Nephron progenitor cell (in vitro differentiated cells): ENCODE measurements around the gene WDR93.

ENCODE experiments used
- DNase-seq: peaks from one replicate; pipeline ENCODE4 v3.0.0; 2021
- H3K27ac Mint-ChIP-seq: 2 replicates; pipeline ENCODE4 v1.8.0; 2021; ENCODE audit warnings: mild to moderate bottlenecking, moderate library complexity, mixed read lengths
- H3K27me3 Mint-ChIP-seq: 2 replicates; pipeline ENCODE4 v1.8.0; 2021; ENCODE audit warnings: mild to moderate bottlenecking, low read depth, mixed read lengths; ENCODE audit not compliant: poor library complexity
- H3K36me3 Mint-ChIP-seq: 2 replicates; pipeline ENCODE4 v1.8.0; 2021; ENCODE audit warnings: low read depth, mixed read lengths
- H3K4me1 Mint-ChIP-seq: 2 replicates; pipeline ENCODE4 v1.8.0; 2021; ENCODE audit warnings: mixed read lengths
- H3K4me3 Mint-ChIP-seq: 2 replicates; pipeline ENCODE4 v1.8.0; 2021; ENCODE audit warnings: mild to moderate bottlenecking, moderate library complexity, mixed read lengths
- H3K9me3 Mint-ChIP-seq: 2 replicates; pipeline ENCODE4 v1.8.0; 2021; ENCODE audit warnings: mild to moderate bottlenecking, moderate library complexity, mixed read lengths
- TF ChIP-seq, protein P1 (sequence below): fragments of 200-600 bp; sonication (generic); IDR thresholded peaks from 2 replicates; pipeline ENCODE4 v1.5.0; 2021; ENCODE audit warnings: antibody characterized with exemption

The WDR93 gene

DNA sequence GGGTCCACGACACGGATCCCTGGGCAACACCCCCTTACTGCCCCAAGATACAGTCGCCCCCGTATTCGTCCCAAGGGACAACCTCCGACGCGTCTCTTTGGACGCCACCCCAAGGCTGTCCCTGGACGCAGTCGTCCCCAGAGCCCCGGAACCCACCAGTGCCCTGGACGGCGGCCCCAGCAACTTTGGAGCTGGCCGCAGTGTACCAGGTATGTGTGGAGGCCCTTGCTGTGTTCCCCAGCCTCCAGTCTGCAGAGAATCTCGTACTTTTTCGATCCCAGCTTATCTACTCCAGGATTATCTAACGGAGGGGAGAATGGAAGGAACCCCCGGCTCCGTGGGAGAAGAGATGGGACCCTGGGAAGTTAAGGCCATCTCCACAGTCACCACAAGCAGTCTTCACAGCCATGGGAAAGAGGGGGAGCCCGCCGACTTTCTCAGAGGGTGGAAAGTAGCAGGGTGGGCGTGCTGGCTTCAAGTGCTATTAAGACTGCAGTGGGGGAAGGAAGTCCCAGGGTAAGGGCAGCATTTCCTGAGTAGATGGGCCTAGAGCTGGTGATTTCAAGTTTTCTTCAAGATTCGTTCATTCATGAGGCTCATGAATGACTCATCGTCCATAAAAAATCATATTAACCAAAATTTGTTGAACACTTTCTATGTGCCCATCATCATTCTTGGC is 86.6 kb downstream of the WDR93 start:
- H3K36me3 Mint-ChIP-seq, result no peaks in the 10 kb centered on the region
- peaks cover 3% of the 10 kb centered on the region for H3K4me1 Mint-ChIP-seq
- H3K27me3 Mint-ChIP-seq, result peaks cover 78% of the 10 kb centered on the region
- no peaks in the 10 kb centered on the region for H3K9me3 Mint-ChIP-seq
- DNase-seq, result no peak
- H3K27ac Mint-ChIP-seq, result no peak overlapping the region
- TF ChIP-seq, protein P1, sequence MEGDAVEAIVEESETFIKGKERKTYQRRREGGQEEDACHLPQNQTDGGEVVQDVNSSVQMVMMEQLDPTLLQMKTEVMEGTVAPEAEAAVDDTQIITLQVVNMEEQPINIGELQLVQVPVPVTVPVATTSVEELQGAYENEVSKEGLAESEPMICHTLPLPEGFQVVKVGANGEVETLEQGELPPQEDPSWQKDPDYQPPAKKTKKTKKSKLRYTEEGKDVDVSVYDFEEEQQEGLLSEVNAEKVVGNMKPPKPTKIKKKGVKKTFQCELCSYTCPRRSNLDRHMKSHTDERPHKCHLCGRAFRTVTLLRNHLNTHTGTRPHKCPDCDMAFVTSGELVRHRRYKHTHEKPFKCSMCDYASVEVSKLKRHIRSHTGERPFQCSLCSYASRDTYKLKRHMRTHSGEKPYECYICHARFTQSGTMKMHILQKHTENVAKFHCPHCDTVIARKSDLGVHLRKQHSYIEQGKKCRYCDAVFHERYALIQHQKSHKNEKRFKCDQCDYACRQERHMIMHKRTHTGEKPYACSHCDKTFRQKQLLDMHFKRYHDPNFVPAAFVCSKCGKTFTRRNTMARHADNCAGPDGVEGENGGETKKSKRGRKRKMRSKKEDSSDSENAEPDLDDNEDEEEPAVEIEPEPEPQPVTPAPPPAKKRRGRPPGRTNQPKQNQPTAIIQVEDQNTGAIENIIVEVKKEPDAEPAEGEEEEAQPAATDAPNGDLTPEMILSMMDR, result no peak
- no peak overlapping the region for H3K4me3 Mint-ChIP-seq

DNA sequence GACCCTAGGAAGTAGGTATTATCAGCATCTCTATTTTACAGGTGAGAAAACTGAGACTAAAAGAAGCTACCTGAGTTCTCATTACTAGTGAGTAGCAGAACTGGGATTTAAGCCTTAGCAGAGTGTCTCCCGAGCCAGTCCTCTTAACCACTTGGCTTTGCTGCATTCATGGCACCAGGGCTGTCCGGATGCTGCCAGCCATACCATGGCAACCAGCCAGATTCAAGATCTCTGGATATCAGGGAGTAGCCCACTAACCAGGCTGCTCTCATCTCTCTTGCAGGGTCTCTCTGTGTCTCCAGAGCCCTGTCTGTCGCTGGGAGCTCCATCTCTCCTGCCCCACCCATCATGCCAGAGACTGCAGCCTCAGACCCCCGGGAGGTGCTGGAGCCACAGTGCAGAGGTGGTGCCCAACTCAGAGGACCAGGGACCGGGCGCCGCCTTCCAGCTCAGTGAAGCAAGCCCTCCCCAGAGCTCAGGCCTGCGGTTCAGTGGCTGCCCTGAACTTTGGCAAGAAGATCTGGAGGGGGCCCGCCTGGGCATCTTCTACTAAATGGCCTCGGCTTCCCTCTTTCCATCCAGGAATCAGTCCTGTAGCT is 87.3 kb downstream of the WDR93 start:
- H3K9me3 Mint-ChIP-seq, result no peaks in the 10 kb centered on the region
- no peaks in the 10 kb centered on the region for H3K36me3 Mint-ChIP-seq
- TF ChIP-seq, protein P1, result no peak
- no peak for DNase-seq
- H3K27me3 Mint-ChIP-seq, result peaks cover 79% of the 10 kb centered on the region
- no peak overlapping the region for H3K27ac Mint-ChIP-seq
- H3K4me1 Mint-ChIP-seq, result peaks cover 5% of the 10 kb centered on the region
- no peak overlapping the region for H3K4me3 Mint-ChIP-seq

DNA sequence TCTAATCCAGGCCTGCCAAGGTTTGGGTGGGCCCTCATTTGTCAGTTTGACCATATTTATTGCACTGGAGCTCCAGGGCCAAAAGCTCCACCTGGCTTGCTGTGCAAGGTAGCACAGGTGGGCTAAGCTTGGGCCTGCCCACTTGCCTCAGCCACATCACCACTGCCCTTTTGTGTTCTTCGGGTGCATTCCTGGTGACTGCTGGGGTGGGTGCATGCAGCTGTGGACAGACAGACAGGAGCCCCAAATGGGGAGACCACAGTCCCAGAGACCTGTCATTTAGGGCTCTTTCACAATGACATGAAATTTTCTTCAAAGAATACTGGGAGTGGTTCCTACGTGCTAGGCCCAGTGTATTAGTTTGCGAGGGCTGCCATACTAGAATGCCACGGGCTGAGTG is 88.2 kb downstream of the WDR93 start:
- TF ChIP-seq, protein P1, result no peak
- H3K27me3 Mint-ChIP-seq, result peaks cover 81% of the 10 kb centered on the region
- no peak overlapping the region for H3K4me3 Mint-ChIP-seq
- DNase-seq, result no peak
- H3K36me3 Mint-ChIP-seq, result no peaks in the 10 kb centered on the region
- peaks cover 14% of the 10 kb centered on the region for H3K4me1 Mint-ChIP-seq
- H3K27ac Mint-ChIP-seq, result no peak overlapping the region
- no peaks in the 10 kb centered on the region for H3K9me3 Mint-ChIP-seq

DNA sequence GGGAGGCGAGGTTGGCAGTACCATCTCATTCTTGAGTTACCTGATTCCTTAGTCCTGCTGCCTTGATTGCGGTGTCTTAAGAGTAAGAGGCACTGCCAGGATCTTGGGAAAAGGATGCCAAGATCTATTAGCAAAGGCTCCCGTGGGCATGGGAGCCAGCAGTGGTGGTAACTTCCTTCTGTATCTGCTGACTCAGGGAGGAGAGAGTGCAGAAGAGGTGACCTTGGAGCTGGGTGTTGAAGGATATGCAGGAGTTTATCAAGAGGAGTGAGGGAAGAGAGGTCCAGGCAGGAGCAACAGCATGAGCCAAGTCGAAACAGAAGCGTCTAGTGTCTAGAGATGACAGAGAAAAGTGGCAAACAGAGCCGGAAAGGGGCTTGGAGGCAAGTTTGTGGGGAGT is 90.0 kb downstream of the WDR93 start:
- H3K27ac Mint-ChIP-seq, result no peak overlapping the region
- no peak overlapping the region for H3K4me3 Mint-ChIP-seq
- H3K36me3 Mint-ChIP-seq, result no peaks in the 10 kb centered on the region
- TF ChIP-seq, protein P1, result no peak
- H3K4me1 Mint-ChIP-seq, result peaks cover 14% of the 10 kb centered on the region
- H3K27me3 Mint-ChIP-seq, result peaks cover 73% of the 10 kb centered on the region
- no peak for DNase-seq
- peaks cover 3% of the 10 kb centered on the region for H3K9me3 Mint-ChIP-seq

DNA sequence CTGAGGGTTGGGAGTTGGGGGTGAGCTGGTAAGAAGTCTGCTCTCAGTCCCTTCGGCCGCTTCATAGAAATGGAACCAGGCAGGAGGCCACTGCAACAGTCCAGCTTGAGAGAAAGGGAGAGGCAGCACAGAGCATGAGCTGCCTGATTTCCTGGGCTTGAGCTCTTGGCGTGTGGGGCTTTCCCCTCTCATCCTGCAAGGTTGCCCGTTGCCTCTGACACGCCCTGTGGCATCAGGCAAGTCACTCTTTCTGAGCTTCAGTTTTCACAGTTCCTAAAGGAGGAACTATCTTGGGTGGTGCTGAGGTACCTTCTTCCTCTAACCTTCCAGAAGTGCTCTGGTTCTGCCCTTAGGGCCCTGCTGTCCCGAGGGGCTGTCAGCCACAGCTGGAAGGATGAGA is 90.4 kb downstream of the WDR93 start:
- Mint-ChIP-seq H3K36me3 (no peaks in the 10 kb centered on the region), H3K27ac (no peak overlapping the region), H3K4me1 (peaks cover 14% of the 10 kb centered on the region), H3K4me3 (no peak overlapping the region), H3K27me3 (peaks cover 73% of the 10 kb centered on the region), H3K9me3 (peaks cover 7% of the 10 kb centered on the region)
- no peak for DNase-seq
- TF ChIP-seq, protein P1, result no peak
